HG03342 (cell line): ENCODE results near the gene FSCN2.

Experiments used
- ATAC-seq: cut with Tn5 transposase; IDR thresholded peaks from one replicate; pipeline ENCODE4 v1.9.1; 2021; ENCODE audit warnings: mild to moderate bottlenecking, moderate library complexity; ENCODE audit not compliant: unreplicated experiment

The FSCN2 gene

GRCh38 chr17:81552244-81553017 lies 24.3 kb downstream of the FSCN2 start, which contains the start of gene FAAP100:
FAAP100 (minus strand) TSS chr17:81552353; CDS start chr17:81552330, 23 bp downstream.
- peak; percentile 44 for ATAC-seq

DNA sequence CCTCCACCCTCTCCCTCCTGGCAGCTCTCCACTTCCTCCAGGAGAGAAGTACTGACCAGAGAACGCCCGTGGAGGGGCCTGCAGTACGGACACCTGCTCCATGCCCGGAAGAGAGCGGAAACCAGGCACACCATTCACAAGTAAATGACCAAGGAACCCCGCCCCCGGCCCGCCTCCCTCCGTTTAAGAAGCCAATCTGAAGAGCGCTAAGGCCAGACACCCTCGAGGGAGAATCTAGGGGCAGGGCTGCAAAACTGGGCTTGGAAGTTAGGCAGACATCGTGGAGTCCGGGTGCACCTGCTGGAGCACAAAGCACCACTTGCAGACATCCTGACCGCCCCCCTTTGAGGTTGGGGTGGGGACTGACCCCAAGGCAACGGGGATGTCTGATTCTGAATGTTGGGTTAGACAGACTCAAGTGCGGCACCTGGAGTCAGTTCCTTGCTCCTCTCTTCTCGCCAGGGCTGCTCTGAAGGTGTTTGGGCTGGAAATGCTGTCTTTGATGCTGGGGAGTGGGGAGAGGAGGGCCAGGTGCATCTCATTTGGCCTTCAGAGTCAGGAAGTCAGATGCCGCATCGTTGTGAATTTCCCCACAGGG lies 24.9 kb downstream of the FSCN2 start:
- peak; percentile 32 for ATAC-seq

DNA sequence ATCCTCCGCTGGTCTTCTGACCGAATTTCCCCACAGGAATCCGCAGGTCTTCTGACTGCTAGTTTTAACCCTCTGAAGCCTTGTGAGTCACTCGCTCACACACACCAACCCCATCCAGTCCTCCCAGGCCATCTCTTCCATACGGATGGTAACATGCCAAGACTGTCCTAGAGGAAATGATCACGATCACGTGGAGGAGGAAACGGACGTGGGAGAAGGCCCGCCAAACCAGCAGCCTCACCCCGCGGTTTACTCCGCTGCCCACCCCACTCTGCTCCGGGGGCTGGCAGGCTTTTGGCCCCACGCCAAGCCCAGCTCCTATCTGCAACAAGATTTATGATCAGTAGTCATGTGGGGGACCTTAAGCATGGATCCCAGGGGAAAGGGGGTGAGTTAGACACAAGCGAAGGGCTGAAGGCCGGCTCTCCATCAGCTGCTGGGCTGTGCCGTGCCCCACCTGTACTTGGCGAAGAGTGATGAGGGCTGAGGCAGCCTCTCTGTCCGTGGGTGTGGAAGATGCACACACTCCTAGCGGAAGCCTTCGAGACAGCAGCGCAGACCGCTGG lies 25.5 kb downstream of the FSCN2 start:
- ATAC-seq, result no peak

DNA sequence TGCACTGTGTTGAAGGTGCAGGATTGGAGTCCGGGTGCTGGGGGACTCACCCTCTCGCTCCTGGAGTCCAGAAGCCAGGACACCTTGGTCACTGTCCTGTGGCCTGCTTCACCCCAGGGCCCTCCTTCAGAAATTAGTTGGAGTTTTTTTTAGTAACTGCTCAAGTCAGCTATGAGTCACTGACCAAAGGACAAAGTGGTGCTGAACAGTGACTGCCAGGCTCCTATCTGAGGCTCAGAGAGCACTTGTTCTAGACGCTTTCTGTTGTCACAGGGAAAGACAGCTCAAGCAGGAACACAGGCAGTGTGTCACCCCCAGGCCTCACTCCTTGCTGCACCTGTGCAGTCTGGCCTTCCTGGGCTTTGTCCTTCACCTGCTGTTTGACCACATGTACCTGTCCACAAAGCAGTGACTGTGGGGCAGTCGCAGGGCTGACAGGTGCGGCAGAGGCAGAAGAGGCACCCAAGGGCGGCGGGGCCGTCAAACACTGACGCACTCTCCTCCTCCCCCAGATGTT lies 28.1 kb downstream of the FSCN2 start:
- no peak for ATAC-seq

GRCh38 chr17:81556863-81557262 lies 28.7 kb downstream of the FSCN2 start:
- ATAC-seq, result no peak

GRCh38 chr17:81557276-81558114 lies 29.3 kb downstream of the FSCN2 start:
- ATAC-seq, result no peak

DNA sequence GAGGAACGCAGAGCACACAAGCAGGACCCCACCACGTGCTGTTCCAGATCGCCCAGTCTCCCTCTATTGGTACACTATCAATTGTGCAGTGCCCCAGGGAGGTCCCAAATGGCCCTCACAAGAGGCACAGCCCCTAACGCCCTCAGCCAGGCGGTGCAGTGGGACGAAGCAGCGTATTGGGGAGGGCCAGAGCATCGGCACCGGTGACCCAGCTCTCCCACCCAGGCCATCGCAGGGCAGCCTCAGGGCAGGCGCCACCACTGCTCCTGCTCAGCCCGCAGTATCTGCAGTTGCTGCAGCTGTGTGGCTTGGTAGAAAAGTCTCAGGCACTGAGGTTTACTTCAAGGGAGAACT lies 29.9 kb downstream of the FSCN2 start:
- ATAC-seq, result no peak

- no peak for ATAC-seq
Measured at GRCh38 chr17:81558941-81559806, 31.0 kb downstream of the FSCN2 start.

- ATAC-seq, result no peak
Measured at GRCh38 chr17:81561494-81561885, 33.3 kb downstream of the FSCN2 start.

- ATAC-seq, result no peak
Measured at GRCh38 chr17:81563861-81564586, 35.8 kb downstream of the FSCN2 start.

DNA sequence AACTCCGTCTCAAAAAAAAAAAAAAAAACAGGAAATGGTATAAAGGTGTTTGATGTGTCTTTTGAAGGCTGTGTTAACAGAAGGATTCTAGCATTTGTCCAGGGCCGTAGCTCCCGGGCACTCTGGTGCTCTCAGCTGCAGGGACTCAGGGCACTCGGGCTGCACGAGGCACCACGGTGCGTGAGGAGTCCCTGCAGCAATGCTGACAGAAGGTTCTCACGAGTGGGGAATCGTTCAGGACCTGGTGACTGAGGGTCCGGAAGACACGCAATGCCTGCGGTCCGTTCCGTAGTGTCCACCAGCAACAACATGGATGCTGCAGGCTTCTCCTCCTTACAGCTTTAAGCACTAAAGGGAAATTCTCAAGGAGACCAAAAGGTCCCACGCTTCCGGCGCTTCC lies 36.6 kb downstream of the FSCN2 start:
- ATAC-seq, result no peak

- no peak for ATAC-seq
Measured at GRCh38 chr17:81565231-81565630, 37.1 kb downstream of the FSCN2 start.

- ATAC-seq, result no peak
Measured at GRCh38 chr17:81566461-81567126, 38.4 kb downstream of the FSCN2 start.

DNA sequence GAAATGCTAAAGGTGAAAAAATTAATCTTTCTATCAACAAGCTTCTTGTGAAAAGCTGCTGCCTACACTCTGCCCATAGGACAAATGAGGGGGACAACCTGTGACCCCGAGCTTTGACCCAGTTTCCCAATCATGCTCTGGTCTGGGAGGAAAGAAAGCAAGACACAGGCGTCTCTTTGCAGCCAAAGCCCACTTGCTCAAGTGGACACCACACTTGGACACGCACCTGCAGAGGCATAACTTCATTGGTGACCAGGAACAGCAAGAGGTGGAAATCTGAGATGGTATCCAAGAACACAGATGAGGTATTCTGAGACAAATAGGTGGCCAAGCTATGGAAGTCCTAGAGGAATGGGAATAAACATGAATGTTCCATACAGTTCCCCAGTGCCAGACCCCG lies 39.0 kb downstream of the FSCN2 start:
- no peak for ATAC-seq

DNA sequence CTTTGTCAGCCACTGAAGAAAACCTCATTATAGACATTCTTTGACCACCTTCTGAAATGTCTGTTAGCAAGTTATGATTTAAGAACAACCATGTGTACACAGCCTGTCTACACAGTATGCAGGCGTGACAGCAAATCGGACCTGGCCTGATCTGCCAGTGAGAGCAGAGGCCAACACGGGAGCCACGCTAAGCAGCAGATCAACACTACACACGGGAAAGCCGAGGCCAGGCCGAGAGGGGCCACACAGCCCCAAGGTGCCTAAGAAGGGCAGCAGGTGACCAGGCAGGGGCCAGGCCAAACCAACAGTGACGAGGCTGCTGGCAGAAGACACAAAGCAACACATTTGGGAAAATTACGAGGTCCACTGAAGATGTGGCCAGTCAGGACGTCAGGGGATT lies 40.2 kb downstream of the FSCN2 start:
- no peak for ATAC-seq

DNA sequence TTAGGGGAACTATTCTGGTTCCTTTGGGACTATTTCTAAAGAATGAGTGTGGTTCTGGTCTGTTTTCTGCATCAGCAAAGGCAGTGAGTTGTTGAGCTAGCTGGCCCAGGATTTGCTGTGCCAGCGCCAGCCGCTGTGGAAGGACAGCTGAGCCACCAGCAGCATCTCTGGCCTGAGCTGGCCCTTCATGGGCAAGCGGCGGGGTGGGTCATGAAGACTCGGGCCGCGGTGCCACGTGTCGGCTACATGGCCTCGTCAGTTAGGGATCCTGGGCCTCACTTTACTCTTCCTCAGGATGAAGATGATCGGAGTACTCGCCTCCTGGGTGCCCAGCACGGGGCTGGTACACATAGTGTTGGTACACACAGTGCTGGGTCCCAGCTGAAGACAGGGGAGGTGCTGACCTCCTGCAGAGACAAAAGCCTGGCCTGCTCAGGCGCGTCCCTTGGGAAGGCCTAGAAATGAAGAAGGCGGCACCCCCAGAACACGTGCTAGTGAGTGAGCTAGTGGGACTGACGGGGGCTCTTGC lies 41.9 kb downstream of the FSCN2 start:
- ATAC-seq, result no peak

GRCh38 chr17:81570964-81571363 lies 42.8 kb downstream of the FSCN2 start:
- no peak for ATAC-seq

DNA sequence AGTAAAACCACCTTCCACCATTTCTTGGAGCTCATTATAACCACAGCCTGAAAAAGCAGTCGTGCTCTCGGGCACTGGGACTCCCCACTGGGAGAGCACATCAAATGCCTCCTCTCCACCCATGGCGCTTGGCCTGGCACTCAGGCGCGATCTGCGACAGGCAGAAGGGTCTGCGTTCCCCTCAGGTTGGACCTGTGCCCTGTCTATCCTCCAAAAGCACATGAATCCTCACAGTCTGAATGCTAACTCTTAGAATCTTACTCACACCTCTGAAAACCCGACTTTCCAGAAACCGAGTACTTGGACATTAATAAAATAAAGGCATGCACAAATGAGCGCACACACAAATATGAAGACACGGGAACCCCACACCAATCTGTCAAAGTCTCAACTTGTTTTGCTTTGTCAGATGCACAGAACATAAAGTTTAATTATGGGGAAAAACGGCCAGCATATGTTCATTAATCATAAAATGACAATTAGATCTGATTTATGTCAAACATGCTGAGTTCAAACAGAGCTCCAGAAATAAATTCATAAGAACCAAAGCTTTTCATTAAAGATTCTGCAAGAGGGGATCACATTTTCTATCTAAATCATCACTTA lies 44.5 kb downstream of the FSCN2 start:
- ATAC-seq, result no peak
